SK-MEL-5 (cell line): ENCODE measurements around the gene ACOX1. TPM values are rescaled to one million over a fixed set of nuclear protein-coding genes. Genes with fewer than 3 reads are reported as not detected.

Experiments
- DNase-seq: peaks from one replicate; pipeline ENCODE4 v3.0.0-alpha.2; 2016; ENCODE audit warnings: low read depth, low spot score
- in situ Hi-C: cut with HindIII; loops from 2 replicates; pipeline ENCODE4 v1.10.0; 2016; ENCODE audit warnings: low sequenced_read_pairs, high pct_unique_total_duplicates, low pct_unique_long_range_greater_than_20kb
- total RNA-seq: library from RNA; depleted of rRNA; stranded (reverse); fragments of >200 nt; shearing (Covaris generic); gene quantifications from 2 replicates; pipeline ENCODE4 v1.2.3, GENCODE V29; 2014

The ACOX1 gene
- total RNA-seq, 1 experiment from 2014 or later = 43.2 TPM

DNA sequence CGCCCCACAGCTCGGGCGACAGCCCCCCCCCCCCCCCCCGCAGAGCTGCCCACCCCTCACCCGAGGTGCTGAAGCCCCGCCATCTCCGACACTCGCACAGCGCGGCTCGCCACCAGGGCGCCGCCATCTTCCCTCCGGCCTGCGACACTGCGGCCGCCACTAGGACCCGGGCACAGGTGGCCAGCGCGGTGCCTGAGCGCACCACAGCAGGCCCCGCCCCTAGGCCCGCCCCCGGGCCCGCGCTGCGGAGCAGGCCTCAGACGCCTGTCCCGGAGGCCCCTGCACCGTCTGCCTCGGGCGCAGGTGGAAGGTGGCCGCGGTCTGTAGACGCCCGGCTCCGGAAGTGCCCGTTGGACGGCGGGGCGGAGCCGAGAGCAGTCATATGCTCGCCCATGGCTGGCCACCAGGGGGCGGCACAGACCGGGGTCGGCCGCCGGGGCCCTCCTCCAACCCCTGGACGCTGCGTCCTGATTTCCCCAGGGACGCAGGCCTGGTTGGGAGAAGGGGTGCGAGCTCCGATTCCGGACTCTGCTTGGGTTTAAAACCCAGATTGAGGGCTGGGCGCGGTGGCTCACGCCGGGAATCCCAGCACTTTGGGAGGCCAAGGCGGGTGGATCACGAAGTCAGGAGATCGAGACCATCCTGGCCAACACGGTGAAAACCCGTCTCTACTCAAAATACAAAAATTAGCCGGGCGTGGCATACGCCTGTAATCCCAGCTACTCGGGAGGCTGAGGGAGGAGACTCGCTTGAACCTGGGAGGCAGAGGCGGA is 74.0 kb downstream of the ACOX1 start, which contains the start of gene MRPL38:
Gene MRPL38, minus strand, starts transcription at position 136 of the 773 bp plus-strand sequence. Its CDS starts 9 bp downstream, at position 127.
- DNase-seq = peak; percentile 97
- in situ Hi-C loops = no loop called here

DNA sequence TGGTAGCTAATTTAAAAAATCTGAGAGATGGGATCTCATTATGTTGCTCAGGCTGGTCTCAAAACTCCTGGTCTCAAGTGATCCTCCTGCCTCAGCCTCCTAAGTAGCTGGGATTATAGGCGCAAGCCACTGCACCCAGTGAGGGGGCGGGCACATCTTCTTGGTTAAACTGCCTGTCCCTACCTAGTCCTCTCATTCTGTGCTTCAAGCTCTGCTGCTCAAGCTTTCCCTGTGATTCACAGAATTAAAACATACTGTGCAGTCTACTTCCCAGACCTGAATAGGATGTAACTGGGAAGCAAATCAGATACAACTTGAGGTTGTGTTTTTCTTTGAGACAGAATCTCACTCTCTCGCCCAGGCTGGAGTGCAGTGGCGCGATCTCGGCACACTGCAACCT is 76.6 kb downstream of the ACOX1 start:
- no peak for DNase-seq
- in situ Hi-C loops = no loop called here

DNA sequence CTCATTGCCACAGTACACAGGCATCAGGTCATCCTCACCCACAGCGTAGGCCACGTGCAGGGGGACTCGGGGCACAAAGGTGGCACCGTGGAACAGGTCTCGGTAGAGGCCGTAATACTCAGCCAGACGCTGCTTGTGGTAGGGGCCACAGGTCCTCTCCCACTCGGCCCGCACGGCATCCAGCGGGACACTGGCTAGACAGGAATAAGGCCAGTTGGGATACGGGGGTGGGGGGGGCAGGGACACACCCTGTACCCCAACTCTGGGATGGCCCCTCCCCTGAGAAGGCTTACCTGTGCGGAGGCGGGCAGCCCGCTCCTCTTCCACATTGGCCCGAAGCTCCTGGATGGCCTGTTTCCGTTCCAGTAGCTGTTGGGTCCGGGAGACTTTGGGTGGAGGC is 77.2 kb downstream of the ACOX1 start:
- in situ Hi-C loops = no loop called here
- DNase-seq = no peak

DNA sequence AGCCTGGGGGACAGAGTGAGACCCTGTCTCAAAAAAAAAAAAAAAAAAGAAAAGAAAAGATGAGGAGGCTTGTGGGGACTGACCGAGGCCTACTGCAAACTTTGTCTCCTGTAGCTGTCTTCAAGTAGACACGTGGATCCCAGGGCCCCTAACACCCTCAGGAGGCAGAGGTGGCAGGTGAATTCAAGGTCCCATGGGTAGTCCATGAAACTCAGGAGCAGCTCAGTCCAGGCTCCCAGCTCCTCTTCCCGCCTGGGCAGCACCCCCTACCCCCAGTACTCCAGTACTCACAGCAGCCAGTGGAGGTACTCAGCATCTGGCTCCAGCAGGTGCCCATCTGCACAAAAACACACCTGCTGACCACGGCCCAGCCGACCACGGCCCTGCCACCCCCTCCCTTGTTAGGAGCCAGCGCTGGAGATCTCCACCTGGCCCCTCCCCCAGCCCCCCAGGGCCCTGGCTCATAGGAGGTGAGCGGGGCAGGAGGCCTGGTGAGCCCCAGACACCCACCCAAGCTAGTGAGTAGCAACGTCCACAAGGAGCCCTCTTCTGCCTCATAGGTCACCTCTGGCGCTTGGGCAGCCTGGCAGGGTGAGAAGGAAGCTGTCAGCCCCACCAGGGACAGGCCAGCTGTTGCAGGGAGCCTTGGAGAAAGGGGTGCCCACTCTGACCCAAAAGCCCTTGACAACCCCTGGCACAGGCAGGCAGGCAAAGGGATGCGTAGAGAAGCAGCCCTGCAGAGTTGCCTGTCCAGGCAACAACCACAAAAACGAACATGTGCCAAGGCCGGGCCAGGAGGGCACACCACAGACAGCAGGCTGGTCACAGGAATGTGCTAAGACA is 78.1 kb downstream of the ACOX1 start:
- DNase-seq = no peak
- in situ Hi-C loops = no loop called here

DNA sequence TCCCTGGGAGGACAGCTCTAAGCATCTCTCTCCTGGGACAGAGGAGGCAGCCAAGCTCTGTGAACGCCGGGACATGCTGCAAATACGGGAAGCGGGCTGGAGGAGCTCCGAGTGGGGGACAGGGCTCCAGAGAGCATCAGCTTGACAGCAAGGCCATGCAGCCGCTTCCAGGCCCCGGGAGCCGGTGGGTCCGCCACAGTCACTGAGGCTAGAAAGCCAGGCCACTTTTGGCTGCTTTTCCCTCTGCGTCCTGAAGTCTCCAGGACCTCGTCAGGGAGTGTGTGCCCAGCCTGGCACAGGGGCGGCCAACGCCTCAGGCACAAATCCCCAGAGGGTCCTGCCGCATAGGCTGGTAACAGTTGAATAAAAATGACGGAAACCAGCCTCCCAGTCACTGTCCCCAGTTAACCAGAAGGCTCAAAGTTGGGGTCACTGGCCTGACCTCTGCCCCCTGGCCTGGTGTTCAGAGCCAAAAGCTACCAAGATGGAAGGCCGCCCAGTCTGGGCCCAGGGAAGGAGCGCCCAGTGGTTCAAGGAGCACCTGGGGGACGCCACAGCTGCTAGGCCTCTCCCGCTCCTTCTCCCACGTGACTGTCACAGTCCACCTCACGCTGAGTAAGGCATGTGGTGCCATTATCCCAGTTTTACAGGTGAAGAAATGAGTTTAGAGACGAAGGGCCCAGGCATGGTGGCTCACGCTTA is 79.0 kb downstream of the ACOX1 start:
- in situ Hi-C loops = no loop called here
- no peak for DNase-seq

DNA sequence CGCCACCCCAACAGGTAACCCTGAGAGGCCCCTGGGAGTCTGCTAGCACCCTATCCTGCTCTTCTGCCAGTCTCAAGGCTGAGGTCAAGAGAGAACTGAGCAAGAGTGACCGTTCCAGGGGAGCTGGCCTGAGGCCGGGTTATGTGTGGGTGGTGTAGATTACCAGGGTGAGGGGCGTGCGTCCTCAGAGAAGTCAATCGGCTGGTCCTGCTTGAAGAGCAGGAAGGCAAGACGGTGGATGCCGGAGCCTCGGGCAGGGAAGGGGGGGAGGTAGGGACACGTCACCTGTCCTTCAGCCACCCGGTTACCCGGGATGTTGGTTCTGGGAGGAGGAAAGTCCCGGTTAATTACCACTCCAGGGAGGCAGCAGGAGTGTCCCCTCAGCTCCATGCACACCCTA is 79.6 kb downstream of the ACOX1 start:
- no peak for DNase-seq
- in situ Hi-C loops = no loop called here

DNA sequence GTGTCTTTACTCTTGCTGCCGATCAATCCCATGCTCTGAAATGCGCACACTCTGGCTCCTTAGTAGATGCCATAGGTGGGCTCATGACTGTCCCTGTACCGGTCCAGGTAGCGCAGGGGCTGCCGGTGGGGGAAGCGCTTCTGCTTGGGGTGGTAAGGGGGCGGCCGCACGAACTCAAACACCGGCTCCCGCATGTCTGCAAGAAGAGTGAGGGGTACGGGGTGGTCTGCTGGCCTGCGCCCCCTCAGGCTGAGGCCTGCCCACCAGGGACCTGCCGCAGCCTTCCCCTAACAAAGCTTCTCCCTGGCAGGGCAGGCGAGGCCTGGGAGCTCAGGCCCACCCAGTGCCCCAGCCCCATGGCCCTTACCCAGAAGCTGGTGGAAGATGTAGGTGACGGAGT is 80.2 kb downstream of the ACOX1 start:
- in situ Hi-C loops = no loop called here
- no peak for DNase-seq

DNA sequence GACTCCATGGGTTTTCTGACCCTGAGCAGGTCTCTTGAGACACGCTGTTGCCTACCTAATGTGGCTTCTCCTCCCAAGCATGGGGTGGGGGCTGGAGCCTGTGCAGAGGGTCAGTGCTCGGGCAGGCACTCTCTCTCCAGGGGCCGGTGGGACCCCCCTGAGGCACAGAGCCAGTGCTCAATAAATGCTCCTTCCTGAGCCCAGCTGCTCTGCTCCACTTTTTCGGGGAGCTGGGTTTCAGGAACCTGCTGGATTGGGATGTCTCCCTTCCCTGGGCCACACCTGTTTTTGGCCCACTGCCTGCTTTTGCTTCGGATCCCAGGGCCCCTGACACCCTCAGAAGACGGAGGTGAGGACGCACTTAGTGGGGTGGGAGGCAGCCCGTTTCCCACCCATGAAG is 80.9 kb downstream of the ACOX1 start:
- in situ Hi-C loops = no loop called here
- DNase-seq = no peak

DNA sequence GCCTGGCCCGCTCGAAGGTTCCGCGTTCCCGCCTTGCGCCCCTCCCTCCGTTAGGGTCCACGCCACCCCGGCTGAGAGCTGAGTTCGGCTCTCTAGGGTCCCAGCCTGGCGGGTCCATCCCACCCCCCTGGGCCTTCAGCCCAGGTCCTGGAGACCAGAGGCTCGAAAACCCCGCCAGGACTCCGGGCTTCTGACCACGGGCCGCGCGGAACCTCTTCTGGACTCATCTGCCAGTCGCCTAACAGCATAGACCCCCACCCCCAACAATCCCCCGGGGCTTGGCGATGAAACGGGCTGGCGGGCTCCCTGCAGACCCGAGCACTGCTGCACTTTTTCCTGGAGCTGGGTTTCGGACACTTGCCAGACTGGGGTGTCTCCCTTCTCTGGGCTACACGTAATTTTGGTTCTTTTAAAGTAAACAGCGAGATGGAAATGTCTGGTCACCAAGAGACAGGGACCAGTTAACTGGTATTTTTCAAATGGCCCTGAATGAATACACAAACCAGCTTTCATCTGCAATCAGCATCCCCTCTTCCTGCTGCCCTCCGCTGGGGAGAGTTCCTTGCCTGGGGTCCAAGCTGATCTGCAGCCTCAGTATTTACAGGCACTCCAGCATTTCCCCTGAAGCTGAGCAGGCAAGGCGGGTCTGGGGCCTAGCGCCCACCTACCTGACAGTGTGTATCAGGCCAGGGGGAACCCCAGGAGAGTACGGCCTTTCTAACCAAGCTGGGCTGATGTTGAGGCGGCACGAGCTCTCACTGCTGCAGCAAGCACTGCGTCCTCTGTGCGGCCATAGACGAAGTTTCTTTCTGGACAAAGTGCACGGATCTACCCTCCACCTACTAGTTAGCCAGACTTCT is 81.6 kb downstream of the ACOX1 start:
- in situ Hi-C loops = no loop called here
- DNase-seq = no peak

DNA sequence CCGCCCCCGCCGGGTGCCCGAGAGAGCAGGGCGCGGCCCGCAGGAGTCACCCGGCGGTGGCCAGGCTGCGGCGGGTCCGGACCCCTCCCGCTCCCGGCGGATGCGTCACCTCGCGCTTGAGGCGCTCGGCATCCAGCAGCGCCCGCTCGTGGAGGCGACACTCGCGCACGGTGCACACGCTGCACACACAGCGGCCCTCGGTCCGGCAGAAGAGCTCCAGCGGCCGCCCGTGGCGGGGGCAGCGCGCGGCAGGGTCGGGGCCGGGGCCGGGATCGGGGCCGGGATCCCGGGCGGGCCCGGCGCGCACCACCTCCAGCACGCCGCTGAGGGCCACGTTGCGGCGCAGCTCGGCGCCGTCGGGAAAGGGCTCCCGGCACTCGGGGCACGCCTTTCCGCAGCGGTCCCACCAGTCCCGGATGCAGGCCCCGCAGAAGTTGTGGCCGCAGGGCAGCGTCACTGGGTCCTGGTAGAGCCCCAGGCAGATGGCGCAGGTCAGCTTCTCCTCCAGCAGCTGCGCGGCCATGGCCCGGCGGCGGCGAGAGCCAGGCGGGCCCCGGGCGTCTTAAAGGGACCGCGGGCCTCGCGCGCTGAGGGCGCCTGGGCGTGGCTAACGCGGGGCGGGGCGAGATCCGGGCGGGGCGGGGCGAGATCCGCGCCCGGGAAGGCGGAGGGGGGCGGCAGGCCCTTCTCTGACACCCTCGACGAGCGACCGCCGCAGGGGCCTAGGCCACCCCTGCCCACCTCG is 82.4 kb downstream of the ACOX1 start, which contains the start of gene TRIM65:
Gene TRIM65, minus strand, starts transcription at position 537 of the 745 bp plus-strand sequence. Its CDS starts 14 bp downstream, at position 523.
- in situ Hi-C loops = no loop called here
- DNase-seq = peak; percentile 85

DNA sequence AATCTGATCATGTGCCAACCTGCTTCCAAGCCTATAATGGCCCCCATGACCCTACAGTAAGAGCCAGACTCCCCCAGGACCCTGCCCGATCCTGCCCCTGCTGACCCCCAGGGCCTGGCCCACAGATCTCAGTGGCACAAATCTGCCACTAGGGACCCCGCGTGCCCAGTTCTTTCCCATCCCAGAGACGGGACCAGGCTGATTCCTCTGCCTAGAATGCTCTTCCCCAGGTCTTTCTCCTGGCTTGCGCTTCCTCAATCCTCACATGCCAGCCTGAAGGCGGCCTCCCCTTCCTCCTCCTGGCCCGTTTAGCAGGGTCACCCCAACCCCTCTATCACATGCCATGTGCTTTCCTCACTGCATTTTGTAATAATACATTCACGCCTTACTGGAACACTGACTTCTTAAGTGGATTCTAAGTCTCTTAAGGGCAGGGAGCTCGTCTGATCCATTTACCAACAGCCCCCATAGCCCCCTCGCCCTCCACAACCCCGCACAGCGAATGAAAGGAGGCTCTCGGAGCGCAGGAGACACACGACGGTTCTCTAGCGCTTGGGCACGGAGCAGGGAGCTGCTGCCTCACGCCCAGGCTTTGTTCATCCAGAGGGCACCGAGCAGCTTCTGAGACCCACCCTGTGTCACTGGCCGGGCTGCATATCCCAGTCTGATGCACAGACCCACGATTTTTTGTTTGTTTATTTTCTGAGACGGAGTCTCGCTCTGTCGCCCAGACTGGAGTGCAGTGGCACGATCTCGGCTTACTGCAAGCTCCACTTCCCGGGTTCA is 83.4 kb downstream of the ACOX1 start:
- in situ Hi-C loops = no loop called here
- peak; percentile 60 for DNase-seq

DNA sequence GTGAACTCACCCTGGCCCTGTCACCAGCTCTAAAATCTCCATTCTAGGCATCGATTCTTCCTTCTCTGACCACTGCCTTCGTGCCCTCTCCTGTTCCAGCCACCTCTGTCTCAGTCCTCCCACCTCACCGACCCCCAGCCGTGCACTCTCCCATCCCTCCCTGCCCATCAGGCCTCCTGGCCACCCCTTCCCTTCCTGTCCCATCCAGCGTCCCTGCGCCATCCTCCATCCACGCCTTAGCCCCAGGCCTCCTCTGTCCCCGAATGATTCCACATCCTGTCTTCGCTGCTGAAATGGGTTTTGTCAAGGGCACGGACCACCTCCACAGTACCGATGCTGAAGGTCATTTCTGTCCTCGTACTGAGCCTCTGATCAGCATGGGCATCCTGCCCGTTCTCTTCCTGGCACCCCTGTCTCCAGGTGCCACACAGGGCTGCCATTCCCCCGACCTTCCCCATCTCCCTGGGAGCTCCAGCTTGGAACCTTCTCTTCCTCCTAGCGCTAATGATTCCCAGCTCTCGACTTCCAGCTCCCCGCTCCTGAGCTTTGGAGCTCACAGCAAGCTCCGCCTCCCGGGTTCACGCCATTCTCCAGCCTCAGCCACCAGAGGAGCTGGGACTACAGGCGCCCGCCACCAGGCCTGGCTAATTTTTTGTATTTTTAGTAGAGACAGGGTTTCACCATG is 84.8 kb downstream of the ACOX1 start:
- DNase-seq = no peak
- in situ Hi-C loops = no loop called here

DNA sequence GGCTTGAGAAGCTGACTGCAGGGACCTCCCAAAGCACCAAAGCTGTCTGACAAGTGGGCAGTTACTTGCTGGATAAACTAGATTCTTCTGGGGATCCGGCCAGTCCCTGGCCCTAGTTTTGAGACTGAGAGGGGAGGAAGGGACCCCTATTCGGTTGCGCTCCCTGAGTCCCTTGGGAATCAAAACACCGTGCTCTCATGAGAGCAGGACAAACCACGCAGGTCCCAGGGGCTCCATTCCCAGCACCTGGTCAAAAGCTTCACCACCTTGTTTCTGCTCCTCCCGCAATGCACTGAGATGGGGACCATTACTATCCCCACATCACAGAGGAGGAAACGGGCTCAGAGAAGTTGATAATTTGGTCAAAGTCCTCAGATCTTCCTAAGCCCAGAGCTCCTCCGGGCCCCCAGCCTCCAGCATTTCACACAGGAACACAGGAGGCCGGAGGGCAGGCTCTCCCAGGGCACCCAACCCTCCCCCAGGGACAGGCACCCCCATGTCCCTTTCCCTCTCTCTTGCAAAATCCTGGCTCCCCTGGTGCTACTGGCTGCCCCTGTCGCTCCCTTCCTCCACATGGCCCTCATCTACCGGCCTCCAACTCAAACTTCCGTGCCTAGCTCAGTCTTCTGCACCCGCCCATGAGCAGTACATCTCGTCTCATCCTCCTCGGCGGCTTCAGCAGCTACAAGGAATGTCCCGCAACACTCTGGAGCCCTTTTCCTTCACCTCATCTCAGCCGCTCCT is 85.5 kb downstream of the ACOX1 start:
- in situ Hi-C loops = no loop called here
- no peak for DNase-seq

DNA sequence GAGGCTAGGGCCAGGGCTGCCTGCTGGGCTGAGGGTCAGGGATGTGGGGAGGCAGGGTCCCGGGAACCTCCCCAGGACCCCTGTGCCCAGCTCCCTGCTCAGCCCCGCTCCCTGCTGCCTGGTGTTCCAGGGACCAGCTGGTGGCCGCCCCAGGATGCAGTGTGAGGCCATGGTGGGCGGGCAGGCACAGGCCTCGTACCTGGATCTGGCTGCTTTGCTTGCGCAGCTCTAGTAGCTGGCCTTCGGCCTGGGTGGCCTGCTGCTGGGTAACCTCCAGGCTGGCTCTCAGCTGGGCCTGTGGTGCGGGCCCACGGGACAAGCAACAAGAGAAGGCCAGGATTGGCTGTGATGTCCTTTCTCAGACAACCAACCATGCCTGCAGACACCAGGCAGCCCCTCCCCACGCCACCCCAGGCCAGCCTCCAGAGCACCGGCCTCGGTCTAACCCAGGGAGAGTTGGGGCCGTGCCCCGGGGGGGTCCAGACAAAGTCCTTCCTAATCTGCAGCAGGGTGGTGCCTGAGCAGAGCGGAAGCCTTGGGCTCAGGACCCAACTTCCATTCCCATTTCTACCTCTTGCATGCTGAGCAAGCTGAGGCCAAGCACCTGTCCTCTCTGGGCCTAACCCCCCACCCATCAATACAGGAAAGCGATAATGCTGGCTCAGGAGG is 86.3 kb downstream of the ACOX1 start:
- in situ Hi-C loops = no loop called here
- no peak for DNase-seq
